KOPT-K1 (cell line): ENCODE results near the gene ICA1L.

Experiments used
- H3K27ac ChIP-seq: fragments of 200-600 bp; sonication (generic); 2 replicates; pipeline ENCODE4 v1.5.1; 2016; ENCODE audit warnings: antibody characterized with exemption, mild to moderate bottlenecking, low read depth, low read length; ENCODE audit not compliant: poor library complexity, severe bottlenecking
- H3K36me3 ChIP-seq: fragments of 200-600 bp; sonication (generic); 2 replicates; pipeline ENCODE4 v1.5.1; 2017; ENCODE audit warnings: antibody characterized with exemption, mild to moderate bottlenecking, low read length, moderate library complexity; ENCODE audit not compliant: insufficient read depth
- H3K9me3 ChIP-seq: fragments of 200-600 bp; sonication (generic); 2 replicates; pipeline ENCODE4 v1.5.1; 2017; ENCODE audit warnings: antibody characterized with exemption, low read length, mild to moderate bottlenecking; ENCODE audit not compliant: insufficient read depth, poor library complexity, severe bottlenecking

ICA1L gene

GRCh38 chr2:202754936-202755335 is 116.6 kb downstream of the ICA1L start:
- Histone ChIP-seq H3K9me3 (no peaks in the 10 kb centered on the region), H3K36me3 (peaks cover 39% of the 10 kb centered on the region), H3K27ac (no peak overlapping the region)

DNA sequence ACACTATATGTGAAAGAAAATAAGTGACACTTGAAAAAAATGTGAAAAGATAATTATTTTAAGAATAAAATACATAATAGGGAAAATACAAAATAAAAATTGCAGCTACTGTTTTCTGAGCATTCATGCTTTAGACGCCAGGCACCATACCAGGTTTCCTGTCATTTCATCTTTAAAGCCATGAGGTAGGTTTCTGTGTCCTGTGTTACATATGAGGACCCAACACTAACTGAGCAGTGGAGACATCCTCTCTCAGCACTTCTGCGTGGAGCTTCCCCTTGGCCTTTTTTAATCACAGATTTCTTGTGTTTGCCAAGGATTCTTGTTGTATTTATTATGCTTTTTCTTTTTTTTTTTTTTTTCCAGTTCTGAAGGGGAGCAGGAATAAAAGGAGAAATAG is 119.5 kb downstream of the ICA1L start:
- Histone ChIP-seq H3K36me3 (peaks cover 13% of the 10 kb centered on the region), H3K27ac (no peak overlapping the region), H3K9me3 (no peaks in the 10 kb centered on the region)

DNA sequence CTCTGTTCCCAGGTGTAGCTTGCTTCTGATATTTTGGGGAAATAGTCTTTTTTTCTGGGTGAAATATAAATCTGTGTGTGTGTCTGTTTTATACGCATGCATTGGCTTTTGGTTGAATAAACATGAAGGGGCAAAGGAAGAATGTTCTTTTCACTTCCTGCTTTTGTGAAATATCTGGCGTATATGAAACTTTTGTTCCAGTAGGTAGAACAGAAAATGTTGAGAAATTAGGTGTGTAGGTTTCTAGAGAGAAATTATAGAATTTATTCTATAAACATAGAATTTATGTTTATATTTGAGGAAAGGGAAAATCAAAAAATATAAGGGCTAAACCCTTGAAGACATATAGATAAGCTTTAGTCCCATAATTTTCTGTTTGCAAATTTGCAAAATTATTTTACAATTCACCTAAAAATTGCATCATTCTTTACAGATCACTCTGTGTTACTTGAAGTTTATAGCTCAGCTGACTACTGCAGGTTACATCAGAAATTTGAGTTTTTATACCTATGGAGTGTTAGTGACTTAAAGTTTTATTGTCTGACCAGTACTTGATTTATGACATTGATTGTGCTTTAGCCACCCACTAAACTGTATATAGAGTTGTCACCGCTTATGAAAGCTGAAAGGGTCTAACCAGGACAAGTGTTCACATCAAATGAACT is 120.7 kb downstream of the ICA1L start:
- peaks cover under 1% of the 10 kb centered on the region; the same call in 1 of the 2 replicates for H3K36me3 ChIP-seq
- H3K27ac ChIP-seq, result no peak overlapping the region
- H3K9me3 ChIP-seq, result no peaks in the 10 kb centered on the region

DNA sequence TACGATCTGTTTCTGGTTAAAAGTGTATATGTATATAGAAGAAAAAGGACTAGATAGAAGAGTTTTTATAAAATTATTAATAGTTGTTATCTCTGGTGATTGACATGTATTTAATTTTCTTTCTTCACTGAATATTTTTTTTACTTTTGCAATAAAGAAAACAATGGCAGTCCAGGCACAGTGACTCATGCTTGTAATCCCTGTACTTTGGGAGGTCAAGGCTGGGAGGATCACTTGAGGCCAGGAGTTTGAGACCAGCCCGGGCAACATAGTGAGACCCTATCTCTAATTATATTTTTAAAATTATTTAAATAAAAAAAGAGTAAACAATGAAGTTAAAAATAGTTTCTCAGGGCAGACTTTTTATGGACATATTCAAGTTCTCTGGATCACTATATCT is 122.1 kb downstream of the ICA1L start:
- Histone ChIP-seq H3K27ac (no peak overlapping the region), H3K9me3 (peaks cover 12% of the 10 kb centered on the region), H3K36me3 (no peaks in the 10 kb centered on the region)

DNA sequence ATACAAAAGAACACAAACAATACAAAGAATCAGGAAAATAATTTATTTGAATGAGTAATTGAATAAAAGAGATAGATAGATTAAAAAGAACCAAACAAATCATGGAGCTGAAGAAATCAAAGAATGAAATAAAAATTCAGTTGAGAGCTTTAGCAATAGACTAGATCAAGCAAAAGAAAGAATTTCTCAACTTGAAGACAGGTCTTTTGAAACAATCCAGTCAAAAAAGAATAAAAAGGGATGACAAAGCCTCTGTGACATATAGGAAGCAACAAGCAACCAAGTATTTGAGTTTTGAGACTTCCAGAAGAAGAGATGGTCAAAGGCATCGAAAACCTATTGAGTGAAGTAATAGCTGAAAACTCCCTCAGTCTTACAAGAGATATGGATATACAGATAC is 128.0 kb downstream of the ICA1L start:
- H3K27ac ChIP-seq, result no peak overlapping the region
- peaks cover 38% of the 10 kb centered on the region for H3K9me3 ChIP-seq
- peaks cover 13% of the 10 kb centered on the region for H3K36me3 ChIP-seq

- peaks cover 20% of the 10 kb centered on the region for H3K36me3 ChIP-seq
- peaks cover 16% of the 10 kb centered on the region for H3K9me3 ChIP-seq
- H3K27ac ChIP-seq, result no peak overlapping the region
Measured at GRCh38 chr2:202736826-202737225, 134.7 kb downstream of the ICA1L start.

DNA sequence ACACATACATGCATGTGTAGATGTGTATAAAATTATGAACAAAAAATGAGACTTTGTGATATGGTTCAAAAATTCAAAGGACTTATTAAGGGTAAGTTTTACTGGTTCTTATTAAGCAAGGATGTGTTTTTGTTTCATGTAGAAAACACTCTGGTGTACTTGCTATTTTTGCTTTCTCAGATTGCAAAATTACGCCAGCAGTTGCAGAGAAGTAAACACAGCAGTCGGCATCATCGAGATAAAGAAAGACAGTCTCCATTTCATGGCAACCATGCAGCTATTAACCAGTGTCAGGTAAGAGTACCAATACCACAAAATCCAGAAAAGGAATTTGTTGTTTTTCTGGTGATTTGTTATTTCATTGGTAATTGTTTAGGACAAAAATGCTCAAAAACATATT is 145.5 kb downstream of the ICA1L start:
- H3K9me3 ChIP-seq, result no peaks in the 10 kb centered on the region
- H3K36me3 ChIP-seq, result peaks cover 29% of the 10 kb centered on the region
- no peak overlapping the region for H3K27ac ChIP-seq

DNA sequence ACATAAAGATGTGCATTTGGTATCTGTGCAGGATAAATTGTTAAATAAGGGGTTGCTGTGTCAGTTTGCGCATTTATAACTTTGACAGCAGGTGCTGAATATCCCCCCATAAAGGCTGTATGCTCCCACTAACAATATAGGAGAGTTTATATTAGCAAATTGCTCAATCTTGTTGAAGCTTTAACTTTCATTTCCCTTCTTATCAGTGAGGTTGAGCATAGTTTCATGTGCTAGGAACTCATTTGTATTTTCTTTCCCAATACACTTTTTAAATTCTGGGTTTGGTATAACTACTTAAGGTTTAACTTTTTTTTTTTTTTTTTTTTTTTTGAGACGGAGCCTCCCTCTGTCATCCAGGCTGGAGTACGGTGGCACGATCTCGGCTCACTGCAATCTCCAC is 147.8 kb downstream of the ICA1L start:
- H3K36me3 ChIP-seq, result peaks cover 18% of the 10 kb centered on the region
- no peak overlapping the region for H3K27ac ChIP-seq

More for the DNA sequence above, 147.8 kb downstream of the ICA1L start:
- H3K9me3 ChIP-seq, result no peaks in the 10 kb centered on the region
